ENCODE measurements around the gene ROBO2.

Gene ROBO2

GRCh38 chr3:77514766-77515165 is 474.9 kb downstream of the ROBO2 start:
- no peak for TF ChIP-seq CTCF (IDR thresholded peaks at IDR 0.05; ENCODE audit: control insufficient read depth, insufficient read depth, low read depth, low read length, missing control alignments)
- DNase-seq (ENCODE audit: low read depth), result no peak
- no peak overlapping the region for H3K4me3 ChIP-seq (ENCODE audit: control insufficient read depth, low read depth, low read length)

GRCh38 chr3:77524463-77524862 is 484.6 kb downstream of the ROBO2 start:
- no peak for DNase-seq (ENCODE audit: low read depth)
- H3K4me3 ChIP-seq (ENCODE audit: control insufficient read depth, low read depth, low read length), result no peak overlapping the region
- TF ChIP-seq CTCF (IDR thresholded peaks at IDR 0.05; ENCODE audit: control insufficient read depth, insufficient read depth, low read depth, low read length, missing control alignments), result no peak

- no peak for DNase-seq (ENCODE audit: low read depth)
- no peak for TF ChIP-seq CTCF (IDR thresholded peaks at IDR 0.05; ENCODE audit: control insufficient read depth, insufficient read depth, low read depth, low read length, missing control alignments)
- H3K4me3 ChIP-seq (ENCODE audit: control insufficient read depth, low read depth, low read length), result no peak overlapping the region
Measured at GRCh38 chr3:77524946-77525682, 485.2 kb downstream of the ROBO2 start.

GRCh38 chr3:77526573-77527113 is 486.7 kb downstream of the ROBO2 start:
- DNase-seq (ENCODE audit: low read depth), result no peak
- no peak for TF ChIP-seq CTCF (IDR thresholded peaks at IDR 0.05; ENCODE audit: control insufficient read depth, insufficient read depth, low read depth, low read length, missing control alignments)
- no peak overlapping the region for H3K4me3 ChIP-seq (ENCODE audit: control insufficient read depth, low read depth, low read length)

- DNase-seq (ENCODE audit: low read depth), result no peak
- H3K4me3 ChIP-seq (ENCODE audit: control insufficient read depth, low read depth, low read length), result no peak overlapping the region
- no peak for TF ChIP-seq CTCF (IDR thresholded peaks at IDR 0.05; ENCODE audit: control insufficient read depth, insufficient read depth, low read depth, low read length, missing control alignments)
Measured at GRCh38 chr3:77529522-77529921, 489.6 kb downstream of the ROBO2 start.

GRCh38 chr3:77530870-77531269 is 491.0 kb downstream of the ROBO2 start:
- H3K4me3 ChIP-seq (ENCODE audit: control insufficient read depth, low read depth, low read length), result peak overlapping the region; percentile 7; the same call in 1 of the 2 replicates
- DNase-seq (ENCODE audit: low read depth), result peak; percentile 33
- TF ChIP-seq CTCF (IDR thresholded peaks at IDR 0.05; ENCODE audit: control insufficient read depth, insufficient read depth, low read depth, low read length, missing control alignments), result no peak
